CD4-positive, alpha-beta T cell treated with Interleukin-6 for 4 hours (primary cell): ENCODE measurements around the gene GNAS.
"Not testable (repeated sequence)": the region's sequence is repeated elsewhere in the genome, so short reads cannot be mapped to it uniquely, and the experiment has no call there.

ENCODE experiments used
- DNase-seq: peaks from one replicate; pipeline ENCODE4 v3.0.0-alpha.2; 2020; ENCODE audit warnings: mixed read lengths

Gene GNAS

GRCh38 chr20:58852543-58853271 lies at the start of gene GNAS:
Gene GNAS (plus strand): TSS chr20:58852716.
- peak; percentile 57 for DNase-seq

- no peak for DNase-seq
Measured at GRCh38 chr20:58803533-58803932, 49.0 kb upstream of the GNAS start.

GRCh38 chr20:58807801-58808200 lies 44.7 kb upstream of the GNAS start:
- DNase-seq, result no peak

- no peak for DNase-seq
Measured at GRCh38 chr20:58808271-58809046, 44.1 kb upstream of the GNAS start.

GRCh38 chr20:58810116-58810878 lies 42.2 kb upstream of the GNAS start:
- no peak for DNase-seq

GRCh38 chr20:58810879-58811250 lies 41.7 kb upstream of the GNAS start:
- no peak for DNase-seq

- DNase-seq, result no peak
Measured at GRCh38 chr20:58811334-58811733, 41.2 kb upstream of the GNAS start.

- DNase-seq, result no peak
Measured at GRCh38 chr20:58813369-58813768, 39.1 kb upstream of the GNAS start.

- no peak for DNase-seq
Measured at GRCh38 chr20:58815448-58815847, 37.1 kb upstream of the GNAS start.

GRCh38 chr20:58816051-58816450 lies 36.5 kb upstream of the GNAS start:
- no peak for DNase-seq

- no peak for DNase-seq
Measured at GRCh38 chr20:58816957-58817651, 35.4 kb upstream of the GNAS start.

- no peak for DNase-seq
Measured at GRCh38 chr20:58817748-58818147, 34.8 kb upstream of the GNAS start.

GRCh38 chr20:58818586-58819285 lies 33.8 kb upstream of the GNAS start:
- no peak for DNase-seq

- DNase-seq, result no peak
Measured at GRCh38 chr20:58819921-58820320, 32.6 kb upstream of the GNAS start.

GRCh38 chr20:58820515-58820914 lies 32.0 kb upstream of the GNAS start:
- DNase-seq, result not testable (repeated sequence)

GRCh38 chr20:58822149-58822548 lies 30.4 kb upstream of the GNAS start:
- no peak for DNase-seq

GRCh38 chr20:58822748-58823730 lies 29.5 kb upstream of the GNAS start:
- DNase-seq, result no peak

GRCh38 chr20:58824843-58825242 lies 27.7 kb upstream of the GNAS start:
- DNase-seq, result no peak

GRCh38 chr20:58825450-58825849 lies 27.1 kb upstream of the GNAS start:
- no peak for DNase-seq

GRCh38 chr20:58826271-58826670 lies 26.2 kb upstream of the GNAS start:
- DNase-seq, result no peak

GRCh38 chr20:58828136-58828535 lies 24.4 kb upstream of the GNAS start:
- no peak for DNase-seq
